NB4 (cell line): Measurements from ENCODE around the gene FSIP1.

Source experiments
- DNase-seq: peaks from one replicate; pipeline ENCODE4 v3.0.0; 2010; ENCODE audit warnings: low read depth
- H3K4me3 ChIP-seq: one replicate; pipeline ENCODE4 v1.5.1; 2011; ENCODE audit warnings: mild to moderate bottlenecking, low read depth, low read length, moderate library complexity
- MYC ChIP-seq: IDR thresholded peaks from 2 replicates; pipeline ENCODE4 v1.6.1; 2011; ENCODE audit warnings: low read depth, low read length
- POLR2A ChIP-seq: IDR thresholded peaks from 2 replicates; pipeline ENCODE4 v1.6.1; 2011; ENCODE audit warnings: mild to moderate bottlenecking; ENCODE audit not compliant: insufficient read length; ENCODE audit errors: extremely low read depth
- TF ChIP-seq, protein P1 (sequence below): IDR thresholded peaks from 2 replicates; pipeline ENCODE4 v1.6.1; 2011; ENCODE audit warnings: low read depth, low read length
- TF ChIP-seq, protein P2 (sequence below): IDR thresholded peaks from one replicate; pipeline ENCODE4 v1.5.1; 2012; ENCODE audit warnings: low read depth, low read length

FSIP1 gene

DNA sequence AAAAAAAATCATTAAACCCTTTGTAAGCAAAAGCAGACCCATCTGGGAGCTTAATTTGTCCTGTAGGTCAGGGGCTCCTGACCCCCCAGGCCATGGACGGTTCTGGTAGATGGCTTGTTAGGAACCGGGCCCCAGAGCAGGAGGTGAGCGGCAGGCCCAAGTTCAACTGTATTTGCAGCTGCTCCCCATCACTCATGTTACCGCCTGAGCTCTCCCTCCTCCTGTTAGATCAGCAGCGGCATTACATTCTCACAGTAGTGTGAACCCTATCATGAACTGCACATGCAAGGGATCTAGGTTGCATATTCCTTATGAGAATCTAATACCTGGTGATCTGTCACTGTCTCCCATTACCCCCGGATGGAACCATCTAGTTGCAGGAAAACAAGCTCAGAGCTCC lies 60.7 kb downstream of the FSIP1 start:
- no peak overlapping the region for H3K4me3 ChIP-seq
- DNase-seq = no peak
- TF ChIP-seq MYC (no peak), POLR2A (no peak)
- TF ChIP-seq, protein P1, sequence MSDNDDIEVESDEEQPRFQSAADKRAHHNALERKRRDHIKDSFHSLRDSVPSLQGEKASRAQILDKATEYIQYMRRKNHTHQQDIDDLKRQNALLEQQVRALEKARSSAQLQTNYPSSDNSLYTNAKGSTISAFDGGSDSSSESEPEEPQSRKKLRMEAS = no peak
- TF ChIP-seq, protein P2, sequence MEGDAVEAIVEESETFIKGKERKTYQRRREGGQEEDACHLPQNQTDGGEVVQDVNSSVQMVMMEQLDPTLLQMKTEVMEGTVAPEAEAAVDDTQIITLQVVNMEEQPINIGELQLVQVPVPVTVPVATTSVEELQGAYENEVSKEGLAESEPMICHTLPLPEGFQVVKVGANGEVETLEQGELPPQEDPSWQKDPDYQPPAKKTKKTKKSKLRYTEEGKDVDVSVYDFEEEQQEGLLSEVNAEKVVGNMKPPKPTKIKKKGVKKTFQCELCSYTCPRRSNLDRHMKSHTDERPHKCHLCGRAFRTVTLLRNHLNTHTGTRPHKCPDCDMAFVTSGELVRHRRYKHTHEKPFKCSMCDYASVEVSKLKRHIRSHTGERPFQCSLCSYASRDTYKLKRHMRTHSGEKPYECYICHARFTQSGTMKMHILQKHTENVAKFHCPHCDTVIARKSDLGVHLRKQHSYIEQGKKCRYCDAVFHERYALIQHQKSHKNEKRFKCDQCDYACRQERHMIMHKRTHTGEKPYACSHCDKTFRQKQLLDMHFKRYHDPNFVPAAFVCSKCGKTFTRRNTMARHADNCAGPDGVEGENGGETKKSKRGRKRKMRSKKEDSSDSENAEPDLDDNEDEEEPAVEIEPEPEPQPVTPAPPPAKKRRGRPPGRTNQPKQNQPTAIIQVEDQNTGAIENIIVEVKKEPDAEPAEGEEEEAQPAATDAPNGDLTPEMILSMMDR = no peak

DNA sequence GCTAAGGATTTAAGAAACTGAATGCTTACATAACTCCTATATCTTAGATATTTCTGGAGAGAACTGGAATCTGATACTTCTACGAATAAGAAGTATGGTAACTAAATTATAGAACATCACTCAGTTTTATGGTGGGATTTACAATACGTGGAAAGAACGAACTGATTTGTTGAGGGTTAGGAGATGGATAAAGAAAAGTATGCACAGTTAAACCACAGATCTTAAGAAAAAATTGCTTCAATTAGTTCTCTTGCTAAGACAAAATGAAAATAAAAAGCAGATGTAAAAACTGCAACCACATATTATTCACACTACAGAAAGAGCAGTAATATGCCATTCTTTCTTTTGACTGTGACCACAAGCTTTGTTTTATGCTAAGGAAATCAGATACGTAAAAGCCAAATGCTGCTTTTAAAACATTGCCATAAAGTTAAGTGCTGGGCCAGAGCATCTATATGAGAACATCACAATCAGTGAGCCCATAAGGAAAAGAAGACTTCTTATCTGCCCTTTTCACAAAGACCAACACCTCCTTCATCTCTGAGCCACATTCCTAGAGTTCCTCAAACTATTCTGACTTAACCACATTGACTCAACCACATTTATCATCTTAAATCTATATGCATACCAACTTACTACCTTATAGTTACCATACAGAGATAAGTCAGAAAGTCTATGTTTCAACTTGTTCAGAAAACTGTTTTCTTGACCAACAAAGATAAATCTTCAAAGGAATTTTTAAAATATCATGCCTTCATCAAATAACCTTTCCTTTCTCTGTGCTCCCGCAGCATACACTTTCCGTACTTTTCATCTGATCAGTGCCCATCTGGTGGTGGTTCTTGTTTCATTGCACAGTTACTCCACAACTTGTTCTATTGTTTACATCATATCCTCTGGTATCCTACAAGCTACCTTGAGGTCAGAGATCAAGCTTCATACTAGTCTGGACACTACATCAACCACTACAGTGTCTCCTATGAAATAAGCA lies 61.7 kb downstream of the FSIP1 start:
- H3K4me3 ChIP-seq = no peak overlapping the region
- TF ChIP-seq MYC (no peak), POLR2A (no peak)
- TF ChIP-seq, protein P1 = no peak
- TF ChIP-seq, protein P2 = no peak
- DNase-seq = no peak

DNA sequence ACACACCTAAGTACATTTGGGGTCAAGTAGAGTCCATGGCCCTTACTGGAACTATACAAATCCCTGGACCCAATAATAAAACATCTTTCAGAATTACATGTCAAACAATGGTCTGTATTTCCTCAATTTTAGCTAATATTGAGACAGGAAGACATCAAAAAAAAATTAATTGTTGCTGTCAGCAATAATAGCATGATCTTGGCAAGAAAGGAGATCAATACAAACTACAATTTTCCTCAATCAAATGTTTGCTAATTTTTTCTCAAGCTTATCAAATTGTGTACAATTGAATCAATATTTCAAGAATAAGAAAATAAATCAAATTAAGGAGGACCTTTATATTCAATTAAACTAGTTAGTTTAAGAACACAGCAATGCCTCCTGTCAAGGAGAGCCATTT lies 62.6 kb downstream of the FSIP1 start:
- TF ChIP-seq MYC (no peak), POLR2A (no peak)
- TF ChIP-seq, protein P1 = no peak
- TF ChIP-seq, protein P2 = no peak
- H3K4me3 ChIP-seq = no peak overlapping the region
- DNase-seq = no peak

DNA sequence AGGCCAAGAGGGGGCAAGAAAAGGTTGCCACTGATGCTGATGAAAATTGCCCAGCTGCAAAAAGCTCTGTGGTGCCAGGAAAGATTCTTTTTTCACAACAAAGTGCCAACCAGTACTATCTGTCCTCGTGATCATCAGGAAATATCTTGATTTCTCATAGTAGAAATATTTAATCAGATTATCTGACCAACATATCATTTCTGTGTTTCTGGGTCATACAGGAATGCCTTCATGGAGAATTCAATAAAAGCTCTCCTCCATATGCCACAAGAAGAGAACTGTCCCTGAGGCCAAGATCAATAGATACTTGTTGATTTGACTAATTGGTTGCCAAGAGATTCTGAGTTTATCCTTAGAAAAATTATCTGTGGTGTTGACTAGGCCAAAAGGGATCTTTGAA lies 63.5 kb downstream of the FSIP1 start:
- H3K4me3 ChIP-seq = no peak overlapping the region
- DNase-seq = no peak
- TF ChIP-seq, protein P1 = no peak
- TF ChIP-seq, protein P2 = no peak
- TF ChIP-seq POLR2A = no peak
- TF ChIP-seq MYC = no peak

DNA sequence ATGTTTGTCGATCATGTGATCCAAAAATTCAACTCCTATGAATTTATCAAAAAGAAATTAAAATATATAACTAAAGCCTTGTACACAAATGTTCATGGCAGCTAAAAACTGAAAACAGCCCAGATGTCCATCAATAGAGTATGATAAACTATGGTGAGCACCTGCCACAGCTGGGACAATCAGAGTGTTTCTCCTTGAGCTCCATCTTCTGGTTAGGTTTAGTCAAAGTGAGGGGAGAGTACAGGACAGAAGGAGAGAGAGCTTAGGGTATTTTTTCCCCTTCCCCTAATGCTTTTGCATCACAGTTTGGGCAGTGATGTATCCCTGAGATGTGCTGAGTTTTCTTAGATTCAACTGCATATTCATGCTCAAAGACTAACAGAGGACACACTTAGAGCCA lies 65.5 kb downstream of the FSIP1 start:
- H3K4me3 ChIP-seq = no peak overlapping the region
- DNase-seq = no peak
- TF ChIP-seq, protein P1 = no peak
- TF ChIP-seq, protein P2 = no peak
- TF ChIP-seq MYC = no peak
- TF ChIP-seq POLR2A = no peak
